NCI-H187 (cell line): ENCODE results near the gene FER1L5.

Experiments
- DNase-seq, 2 experiments: peaks; one replicate each; lab custom pipeline; 2025; lab: John Stamatoyannopoulos, UW

FER1L5 gene

GRCh38 chr2:96751800-96752199, 109.2 kb downstream of the FER1L5 start:
- DNase-seq: no peak

- no peak for DNase-seq
Measured at GRCh38 chr2:96753661-96754282, 111.2 kb downstream of the FER1L5 start.

- no peak for DNase-seq
Measured at GRCh38 chr2:96754317-96754716, 111.8 kb downstream of the FER1L5 start.
